LoVo (cell line): ENCODE data around the gene HOXA2.

Experiments
- DNase-seq: peaks from one replicate; pipeline ENCODE4 v3.0.0-alpha.2; 2016; ENCODE audit warnings: low spot score

The HOXA2 gene

GRCh38 chr7:27141137-27141922, 38.8 kb upstream of the HOXA2 start:
- no peak for DNase-seq

GRCh38 chr7:27140126-27140857, 37.8 kb upstream of the HOXA2 start:
- peak; percentile 56 for DNase-seq

- DNase-seq: no peak
Measured at GRCh38 chr7:27139334-27140125, 37.0 kb upstream of the HOXA2 start.

- DNase-seq: no peak
Measured at GRCh38 chr7:27138985-27139333, 36.5 kb upstream of the HOXA2 start.

GRCh38 chr7:27138472-27138871, 36.0 kb upstream of the HOXA2 start:
- no peak for DNase-seq

- DNase-seq: no peak
Measured at GRCh38 chr7:27137640-27138315, 35.3 kb upstream of the HOXA2 start.

GRCh38 chr7:27134392-27134791, 31.9 kb upstream of the HOXA2 start:
- peak; percentile 64 for DNase-seq

- DNase-seq: no peak
Measured at GRCh38 chr7:27133409-27134231, 31.1 kb upstream of the HOXA2 start.

- no peak for DNase-seq
Measured at GRCh38 chr7:27132978-27133377, 30.5 kb upstream of the HOXA2 start.

GRCh38 chr7:27132214-27132613, 29.7 kb upstream of the HOXA2 start:
- no peak for DNase-seq

- no peak for DNase-seq
Measured at GRCh38 chr7:27131390-27131819, 28.9 kb upstream of the HOXA2 start.

GRCh38 chr7:27130540-27131389, 28.3 kb upstream of the HOXA2 start, which contains the start of gene HOXA4:
TSS of gene HOXA4 (minus strand) at chr7:27130757. CDS start at chr7:27130733, 24 bp downstream.
- DNase-seq: peak; percentile 93

GRCh38 chr7:27129729-27130539, 27.5 kb upstream of the HOXA2 start:
- peak; percentile 36 for DNase-seq

- no peak for DNase-seq
Measured at GRCh38 chr7:27128776-27129728, 26.6 kb upstream of the HOXA2 start.

- no peak for DNase-seq
Measured at GRCh38 chr7:27128034-27128433, 25.6 kb upstream of the HOXA2 start.

GRCh38 chr7:27126596-27127327, 24.3 kb upstream of the HOXA2 start:
- no peak for DNase-seq

GRCh38 chr7:27125986-27126394, 23.5 kb upstream of the HOXA2 start:
- no peak for DNase-seq
